Measurements from ENCODE around the gene PARD6G.

GRCh38 chr18:80245781-80246444 is 1.4 kb downstream of the PARD6G start:
- TF ChIP-seq, protein P1, sequence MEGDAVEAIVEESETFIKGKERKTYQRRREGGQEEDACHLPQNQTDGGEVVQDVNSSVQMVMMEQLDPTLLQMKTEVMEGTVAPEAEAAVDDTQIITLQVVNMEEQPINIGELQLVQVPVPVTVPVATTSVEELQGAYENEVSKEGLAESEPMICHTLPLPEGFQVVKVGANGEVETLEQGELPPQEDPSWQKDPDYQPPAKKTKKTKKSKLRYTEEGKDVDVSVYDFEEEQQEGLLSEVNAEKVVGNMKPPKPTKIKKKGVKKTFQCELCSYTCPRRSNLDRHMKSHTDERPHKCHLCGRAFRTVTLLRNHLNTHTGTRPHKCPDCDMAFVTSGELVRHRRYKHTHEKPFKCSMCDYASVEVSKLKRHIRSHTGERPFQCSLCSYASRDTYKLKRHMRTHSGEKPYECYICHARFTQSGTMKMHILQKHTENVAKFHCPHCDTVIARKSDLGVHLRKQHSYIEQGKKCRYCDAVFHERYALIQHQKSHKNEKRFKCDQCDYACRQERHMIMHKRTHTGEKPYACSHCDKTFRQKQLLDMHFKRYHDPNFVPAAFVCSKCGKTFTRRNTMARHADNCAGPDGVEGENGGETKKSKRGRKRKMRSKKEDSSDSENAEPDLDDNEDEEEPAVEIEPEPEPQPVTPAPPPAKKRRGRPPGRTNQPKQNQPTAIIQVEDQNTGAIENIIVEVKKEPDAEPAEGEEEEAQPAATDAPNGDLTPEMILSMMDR (IDR thresholded peaks at IDR 0.05) = no peak
- TF ChIP-seq POLR2A (IDR thresholded peaks at IDR 0.05) = no peak
